ENCODE results near the gene IGF1R.

IGF1R gene

DNA sequence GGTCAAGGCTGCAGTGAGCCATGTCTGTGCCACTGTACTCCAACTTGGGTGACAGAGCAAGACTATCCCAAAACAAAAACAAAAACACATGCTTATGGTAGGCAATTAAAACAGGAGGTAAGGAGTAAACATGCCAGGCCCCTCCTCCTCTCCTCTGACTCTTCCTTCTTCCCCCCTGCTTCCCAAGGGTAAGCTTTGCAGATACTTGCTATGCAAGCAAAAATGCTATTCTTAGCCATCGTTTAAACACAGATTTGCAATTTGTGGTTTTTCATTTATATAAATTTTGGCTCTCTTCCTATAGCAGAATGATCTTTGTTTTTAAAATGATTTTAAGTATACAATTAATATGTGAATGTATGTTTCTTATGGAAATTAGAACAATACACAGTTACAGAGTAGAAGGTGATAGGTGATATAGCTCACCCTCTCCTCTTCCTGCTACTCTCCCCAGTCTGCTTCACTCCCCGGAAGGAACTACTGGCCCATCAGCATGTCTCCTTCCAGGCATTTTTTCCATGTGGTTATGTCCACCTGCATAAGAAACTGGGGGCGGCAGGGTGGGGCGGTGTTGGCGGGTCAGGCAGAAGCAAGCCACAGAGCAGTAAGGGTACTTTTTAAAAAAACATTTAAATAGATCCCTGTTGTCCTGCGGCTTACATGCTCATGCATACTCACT is 42.1 kb downstream of the IGF1R start:
- no peak for DNase-seq
- intact Hi-C loops (cut with DNase I), result no loop called here

DNA sequence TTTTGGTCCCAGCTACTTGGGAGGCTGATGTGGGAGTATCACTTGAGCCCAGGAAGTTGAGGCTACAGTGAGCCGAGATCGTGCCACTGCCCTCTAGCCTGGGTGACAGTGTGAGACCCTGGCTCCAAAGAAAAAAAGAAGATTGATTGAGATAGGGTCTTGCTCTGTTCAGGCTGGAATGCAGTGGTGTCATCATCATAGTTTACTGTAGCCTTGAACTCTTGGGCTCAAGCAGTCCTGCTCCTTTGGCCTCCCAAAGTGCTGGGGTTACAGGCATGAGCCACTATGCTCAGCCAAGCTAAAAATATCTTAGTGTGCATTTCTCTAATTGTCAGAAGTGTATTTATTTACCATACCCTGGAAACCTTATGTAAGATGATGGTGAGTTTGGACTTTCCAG is 43.9 kb downstream of the IGF1R start:
- intact Hi-C loops (cut with DNase I), result no loop called here

DNA sequence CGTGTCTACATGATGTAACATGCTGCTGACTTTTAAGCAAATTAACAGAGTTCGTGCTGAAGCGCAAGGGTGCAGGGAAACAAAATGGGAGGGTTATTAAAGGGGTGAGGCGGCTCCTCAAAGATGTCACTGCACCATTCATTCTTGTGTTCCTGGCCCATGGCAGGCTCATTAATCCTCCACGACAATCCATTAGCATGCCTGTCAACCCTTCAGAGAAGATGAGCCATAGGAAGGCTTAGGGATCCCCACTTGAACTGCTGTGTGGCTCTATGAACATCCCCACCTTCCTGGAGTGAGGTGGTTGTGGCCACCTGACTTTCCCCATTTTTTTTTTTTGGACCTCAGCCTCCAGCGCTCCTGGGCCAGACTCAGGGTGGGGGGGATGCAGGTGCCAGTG is 45.8 kb downstream of the IGF1R start:
- DNase-seq, result no peak
- intact Hi-C loops (cut with DNase I), result no loop called here

More for the DNA sequence above, 43.9 kb downstream of the IGF1R start:
- no peak for DNase-seq

DNA sequence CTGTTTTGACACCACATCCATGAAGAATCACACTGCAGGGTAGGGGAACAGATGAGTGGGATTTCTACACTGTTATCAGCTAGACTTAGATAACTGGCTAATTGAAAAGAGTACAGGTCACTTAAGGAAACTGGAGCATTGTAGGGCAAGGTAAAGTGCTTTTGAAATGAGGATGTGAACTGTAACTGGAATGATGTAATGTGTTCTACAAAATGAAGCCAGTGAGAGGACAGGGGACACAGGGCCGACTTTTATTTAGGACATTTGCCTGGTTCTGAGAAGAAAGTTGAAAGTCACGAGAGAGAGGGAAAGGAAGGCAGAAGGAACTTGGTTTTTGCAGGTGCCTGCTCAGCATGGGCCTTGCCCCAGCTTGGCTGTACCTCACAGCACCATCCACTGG is 50.5 kb downstream of the IGF1R start:
- intact Hi-C loops (cut with DNase I), result no loop called here
- no peak for DNase-seq

DNA sequence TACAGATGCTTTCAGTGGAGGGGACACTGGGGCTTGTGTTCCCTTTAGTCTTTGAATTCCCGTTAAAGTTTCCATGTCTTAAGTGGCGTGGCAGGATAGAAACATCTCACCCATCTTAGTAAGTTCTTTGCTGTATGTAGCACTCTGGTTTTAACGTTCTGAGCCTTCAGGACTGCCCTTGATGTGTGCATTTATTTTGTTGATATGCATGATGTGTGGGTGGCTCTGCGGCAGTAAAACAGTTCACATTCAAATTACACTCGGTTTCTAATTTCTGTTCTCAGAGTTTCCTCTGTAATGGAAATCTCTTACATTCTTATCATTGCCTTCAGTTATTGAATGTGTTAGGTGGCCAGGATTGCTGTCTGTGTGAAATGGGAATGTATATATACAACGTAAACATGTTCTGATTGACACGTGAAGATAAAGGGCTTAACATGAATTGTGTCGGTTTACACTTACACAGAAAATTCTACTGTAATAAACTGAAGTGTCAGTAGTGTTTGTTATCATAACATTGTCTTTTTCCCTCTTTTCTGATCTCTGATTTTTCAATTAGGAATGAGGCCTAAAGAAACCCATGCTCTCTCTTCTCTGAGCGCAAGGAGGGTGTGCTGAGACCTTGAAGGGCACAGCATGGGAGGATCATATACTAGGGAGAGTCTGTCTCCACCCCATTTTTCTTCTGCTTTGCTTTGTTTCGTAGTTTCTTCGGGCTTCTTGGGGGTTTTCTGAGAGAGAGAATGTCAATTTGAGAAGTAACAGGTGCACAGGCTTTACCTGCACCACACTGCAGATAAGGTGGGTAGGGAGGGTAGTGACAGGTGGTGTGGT is 51.5 kb downstream of the IGF1R start:
- intact Hi-C loops (cut with DNase I), result no loop called here
- no peak for DNase-seq

DNA sequence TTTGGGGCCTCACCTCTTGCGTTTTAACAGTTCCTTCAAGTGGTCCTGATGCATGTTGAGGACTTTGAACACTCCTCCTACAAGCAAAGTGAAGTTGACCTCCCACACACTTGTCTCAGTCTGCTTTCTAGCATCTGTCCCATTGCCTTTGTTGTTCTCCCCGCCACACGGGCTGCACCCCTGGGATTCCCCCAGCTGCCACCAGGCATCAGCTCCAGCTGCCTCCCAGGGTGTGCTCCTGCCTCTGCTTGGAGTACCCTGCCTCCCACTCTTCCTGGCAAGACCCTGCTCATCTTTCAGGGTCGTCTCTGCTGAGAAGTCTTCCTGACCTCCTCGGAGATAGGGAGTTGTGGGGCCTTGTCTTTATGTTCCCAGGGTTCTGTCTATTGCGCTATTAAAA is 52.2 kb downstream of the IGF1R start:
- intact Hi-C loops (cut with DNase I), result no loop called here
- no peak for DNase-seq

DNA sequence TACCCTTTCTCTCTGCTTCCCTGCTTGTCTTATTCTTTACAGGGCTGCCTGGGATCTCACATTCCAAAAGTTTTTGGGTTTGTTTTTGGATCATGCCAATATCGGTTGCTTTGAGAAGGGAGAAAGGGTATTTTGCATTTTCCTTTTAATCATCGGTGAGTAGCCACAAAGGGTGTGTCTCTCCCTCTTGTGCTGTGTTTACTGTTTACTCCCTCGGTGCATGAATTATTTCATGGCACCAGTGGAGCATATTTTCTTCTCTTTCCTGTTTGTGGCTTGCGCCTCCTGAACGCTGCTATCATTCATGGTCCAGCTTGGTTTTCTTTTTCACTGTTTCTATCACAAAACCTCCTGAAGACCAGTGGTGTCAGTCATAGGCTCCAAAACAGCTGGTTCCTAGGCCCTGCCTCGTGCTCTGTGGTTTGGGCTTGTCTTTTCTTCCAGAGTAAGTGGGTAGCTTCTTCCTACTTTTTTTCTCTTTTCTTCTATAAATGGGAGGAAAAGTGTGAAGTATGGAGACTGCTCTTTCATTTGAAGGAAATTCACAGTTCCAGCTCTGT is 54.9 kb downstream of the IGF1R start:
- intact Hi-C loops (cut with DNase I), result no loop called here
- DNase-seq, result no peak

DNA sequence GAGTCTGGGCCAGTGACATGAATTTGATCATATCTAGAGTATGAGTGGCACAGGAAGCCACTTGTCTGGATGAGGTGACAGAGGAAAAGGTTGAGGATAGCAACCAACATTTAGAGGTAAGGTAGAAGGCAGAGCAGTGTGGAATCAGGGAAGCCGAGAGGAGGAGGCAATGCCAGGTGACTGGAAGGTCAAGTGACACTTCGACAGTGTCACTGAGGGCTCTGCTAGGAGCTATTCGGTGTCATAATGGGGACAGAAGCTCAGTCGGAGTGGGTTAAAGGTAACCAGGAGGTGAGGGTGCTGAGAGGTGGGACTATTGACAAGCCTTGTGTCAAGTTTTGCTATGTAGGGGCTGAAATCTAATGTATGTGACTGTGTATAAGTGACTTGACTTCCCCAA is 56.7 kb downstream of the IGF1R start:
- intact Hi-C loops (cut with DNase I), result no loop called here
- no peak for DNase-seq

DNA sequence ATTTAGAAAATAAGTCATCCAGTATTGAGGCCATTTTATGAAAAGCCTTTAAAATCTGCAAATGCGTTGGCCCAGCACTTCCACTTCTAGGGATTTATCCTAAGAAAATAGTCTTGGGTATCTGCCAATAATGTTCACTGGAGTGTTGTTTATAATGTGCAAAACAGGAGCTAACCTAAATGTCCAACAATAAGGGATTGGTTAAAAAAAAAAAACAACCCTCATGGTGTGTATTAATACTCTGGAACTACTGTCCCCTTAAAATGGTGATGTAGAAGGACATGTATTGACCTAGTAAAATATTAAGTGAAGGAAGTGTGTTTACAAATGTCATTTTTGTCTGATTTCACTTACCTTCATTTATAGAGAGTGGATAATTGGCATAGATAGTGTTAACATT is 58.0 kb downstream of the IGF1R start:
- intact Hi-C loops (cut with DNase I), result no loop called here

DNA sequence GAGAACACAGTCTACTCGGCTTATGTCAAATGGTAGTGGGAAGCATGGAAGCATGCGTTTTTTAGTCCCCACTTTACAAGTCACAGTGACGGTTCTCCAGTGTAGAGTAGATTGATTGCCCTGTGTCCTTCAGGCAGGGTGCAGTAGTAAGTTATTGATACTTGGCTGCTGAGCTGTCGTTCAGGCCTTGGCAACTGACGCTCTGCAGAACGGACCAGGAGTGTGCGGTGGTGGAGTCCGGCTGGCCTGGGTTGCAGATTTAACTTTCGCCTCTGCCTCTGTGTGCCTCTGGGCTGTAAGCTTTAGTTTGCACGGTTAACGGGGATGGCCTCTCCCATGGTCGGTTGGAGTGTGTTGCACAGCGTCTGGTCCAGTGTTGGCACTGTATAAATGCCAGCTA is 58.6 kb downstream of the IGF1R start:
- DNase-seq, result no peak
- intact Hi-C loops (cut with DNase I), result no loop called here

More for the DNA sequence above, 58.0 kb downstream of the IGF1R start:
- no peak for DNase-seq

DNA sequence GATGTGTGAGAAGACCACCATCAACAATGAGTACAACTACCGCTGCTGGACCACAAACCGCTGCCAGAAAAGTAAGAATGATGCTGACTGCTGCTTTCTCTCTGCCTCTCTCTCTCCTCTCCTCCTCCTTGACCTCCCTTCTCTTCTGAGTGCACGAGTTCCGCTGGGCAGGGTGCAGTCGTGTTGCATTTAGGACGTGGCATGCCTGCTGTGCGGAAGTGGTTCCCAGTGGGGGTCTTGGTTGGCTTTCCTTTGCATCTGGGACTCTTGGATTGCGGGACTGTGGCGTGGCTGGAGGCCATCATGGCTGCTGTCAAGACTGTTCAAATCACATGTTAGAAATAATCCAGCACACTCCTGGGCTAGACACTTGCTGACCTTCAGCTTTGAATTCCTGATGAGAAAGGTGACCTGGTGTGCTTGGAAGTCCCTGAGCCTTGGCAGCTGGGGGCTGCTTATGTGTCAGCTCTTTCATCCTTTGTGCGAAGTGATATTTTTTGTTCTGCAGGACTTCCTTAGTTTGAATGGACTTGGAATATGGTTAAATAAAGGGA is 59.8 kb downstream of the IGF1R start:
- DNase-seq, result no peak
- intact Hi-C loops (cut with DNase I), result no loop called here

DNA sequence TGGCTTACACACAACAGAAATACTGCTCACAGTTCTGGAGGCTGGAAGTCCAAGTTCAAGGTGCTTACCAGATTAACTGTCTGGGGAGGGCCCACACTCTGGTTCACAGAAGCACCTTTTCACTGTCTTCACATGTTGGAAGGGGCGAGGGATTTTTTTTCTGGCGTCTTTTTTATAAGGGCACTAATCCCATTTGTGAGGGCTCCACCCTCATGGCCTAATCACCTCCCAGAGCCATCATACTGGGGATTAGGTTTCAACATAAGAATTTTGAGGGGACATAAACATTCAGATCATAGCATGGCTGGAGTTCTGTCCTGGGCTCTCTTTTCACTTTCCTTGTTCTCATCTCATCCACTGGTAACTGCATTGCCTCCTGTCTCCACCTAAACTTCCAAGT is 63.5 kb downstream of the IGF1R start:
- intact Hi-C loops (cut with DNase I), result no loop called here

DNA sequence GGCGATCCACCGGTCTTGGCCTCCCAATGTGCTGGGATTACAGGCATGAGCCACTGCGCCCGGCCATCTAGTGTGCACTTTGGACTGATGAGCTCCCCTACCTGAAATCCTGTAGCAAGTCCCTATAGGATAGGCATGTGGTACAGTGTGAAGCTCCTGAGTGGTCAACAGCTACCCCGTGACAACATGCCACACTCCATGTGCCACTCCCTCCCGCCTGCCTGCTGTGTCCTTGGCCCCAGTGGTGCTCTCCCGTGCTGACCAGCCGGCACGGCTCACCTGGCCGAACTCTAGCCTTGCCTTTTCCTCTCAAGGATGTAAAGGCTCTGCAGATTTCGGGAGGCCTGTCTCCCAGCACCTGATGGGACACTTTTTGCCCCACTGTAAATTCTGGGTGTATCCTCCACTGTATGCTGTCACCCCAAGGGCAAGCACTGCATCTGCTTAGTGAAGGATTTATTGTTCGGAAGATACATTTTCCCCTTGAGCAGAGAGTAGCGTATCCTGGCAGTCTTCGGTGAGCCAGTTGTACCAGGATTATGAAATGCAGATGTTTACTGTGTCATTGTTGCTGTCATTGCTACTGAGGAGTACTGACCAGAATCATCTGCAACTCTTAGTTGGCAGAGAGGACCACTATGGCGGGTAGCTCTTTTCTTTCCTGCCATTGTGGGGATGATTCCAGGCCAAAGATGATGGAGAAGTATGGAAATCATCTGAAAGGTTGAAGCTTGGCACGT is 64.7 kb downstream of the IGF1R start:
- intact Hi-C loops (cut with DNase I), result no loop called here

More for the DNA sequence above, 63.5 kb downstream of the IGF1R start:
- DNase-seq, result no peak

DNA sequence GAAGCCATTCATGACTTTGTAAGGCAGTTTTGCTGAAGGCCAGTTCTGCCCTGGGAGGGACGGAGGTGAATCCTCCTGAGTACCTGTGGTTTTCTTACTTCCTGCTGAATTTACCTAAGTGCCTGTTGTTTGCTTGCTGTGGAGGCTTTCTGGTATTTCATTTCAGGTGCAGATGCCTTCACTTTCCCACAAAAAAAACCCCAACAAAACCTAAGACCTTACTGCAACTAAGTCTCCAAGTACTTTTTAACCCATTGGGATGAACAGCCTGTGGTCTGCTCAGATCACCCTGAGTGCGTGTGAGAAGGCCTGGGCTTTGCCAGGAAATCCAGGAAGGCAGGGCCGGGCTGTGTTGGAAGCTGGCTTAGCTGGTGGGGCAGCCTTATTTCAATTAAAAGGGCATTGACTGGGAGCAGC is 65.3 kb downstream of the IGF1R start:
- intact Hi-C loops (cut with DNase I), result no loop called here
- peak in 2 of 42 donors; percentile 15 to 54 for DNase-seq

More for the DNA sequence above, 64.7 kb downstream of the IGF1R start:
- no peak for DNase-seq

DNA sequence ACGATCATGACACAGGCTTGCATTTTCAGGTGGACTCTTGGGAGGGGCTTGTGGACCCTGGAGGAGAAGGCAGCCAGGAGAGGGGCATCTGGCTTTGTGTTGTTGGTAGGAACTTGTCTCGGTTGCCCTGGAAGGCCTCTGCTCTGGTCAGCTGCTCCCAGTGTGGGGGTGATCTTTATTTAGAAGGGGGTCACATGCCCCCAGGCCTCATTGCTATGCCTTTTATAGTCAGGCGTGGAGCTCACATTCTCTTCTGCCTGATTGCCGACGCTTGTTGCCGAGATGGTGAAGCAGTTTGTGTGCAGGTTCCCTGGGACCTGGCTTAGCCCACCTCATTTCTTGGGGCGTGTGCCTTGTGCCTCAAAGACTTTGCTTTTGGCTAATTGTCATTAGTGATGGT is 66.6 kb downstream of the IGF1R start:
- intact Hi-C loops (cut with DNase I), result no loop called here
- DNase-seq, result no peak

DNA sequence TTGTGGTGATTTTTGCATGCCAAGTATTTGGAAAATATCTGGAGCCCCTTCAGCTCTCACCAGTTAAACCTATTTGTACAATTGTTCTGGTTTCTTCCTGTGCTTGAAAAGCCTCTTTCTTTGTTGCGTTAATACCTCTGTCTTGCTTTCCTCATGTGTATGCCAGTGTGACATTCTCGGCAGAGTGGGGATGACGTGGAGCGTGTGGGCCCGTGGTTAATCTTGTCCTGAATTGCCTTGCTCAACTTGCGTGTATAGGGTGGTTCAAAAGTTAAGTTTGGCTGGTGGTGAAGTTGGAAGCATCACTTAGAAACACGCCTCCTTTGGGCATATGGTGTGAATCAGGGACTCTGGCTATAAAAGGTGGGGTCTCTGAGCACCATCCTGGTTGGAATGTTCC is 67.1 kb downstream of the IGF1R start:
- intact Hi-C loops (cut with DNase I), result no loop called here
- DNase-seq, result peak in 36 of 42 donors; percentile 13 to 82 (median 56)

DNA sequence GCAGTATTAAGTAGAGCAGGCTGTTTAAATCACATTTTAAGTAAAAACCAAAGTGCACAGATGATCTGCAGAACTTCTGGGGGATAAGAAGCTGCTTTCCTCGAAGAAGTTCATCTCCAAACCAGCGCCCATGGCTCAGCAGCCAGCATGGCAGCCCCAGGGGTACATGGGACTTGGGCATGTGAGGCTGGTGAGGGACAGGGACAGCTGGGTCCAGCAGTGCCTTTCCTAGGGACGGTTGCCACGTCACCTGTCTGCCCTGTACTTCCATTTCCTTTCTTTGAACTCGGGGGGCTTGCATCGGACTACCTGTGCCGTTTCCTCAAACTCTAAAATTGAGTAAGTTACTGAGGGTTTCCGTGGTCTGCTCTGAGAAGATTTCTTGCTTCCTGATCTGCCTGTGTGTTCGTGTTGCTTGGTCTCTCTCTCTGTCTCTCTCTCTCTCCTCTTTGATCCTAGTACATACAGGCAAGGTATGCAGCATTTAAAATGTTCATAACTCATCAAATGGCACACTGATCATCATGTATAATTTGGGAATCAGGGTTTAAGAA is 67.6 kb downstream of the IGF1R start:
- no peak for DNase-seq
- intact Hi-C loops (cut with DNase I), result no loop called here

DNA sequence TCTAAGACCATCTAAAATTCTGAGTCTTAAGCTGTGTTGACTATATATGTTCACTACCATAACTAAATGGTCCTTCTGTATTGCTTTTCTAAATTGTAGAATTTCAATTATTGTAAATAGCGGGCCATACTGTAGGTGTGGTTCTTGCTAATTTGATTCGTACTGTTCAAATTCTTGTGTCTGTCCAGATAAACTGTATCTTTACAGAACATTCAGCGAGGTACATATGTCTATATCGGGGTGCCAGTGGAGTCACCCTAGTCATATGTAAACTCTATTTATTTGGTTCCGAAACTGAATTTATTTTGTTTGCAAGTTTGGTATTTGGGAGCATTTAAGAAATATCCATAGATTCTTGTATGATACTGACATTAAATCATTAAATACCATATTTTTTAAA is 69.0 kb downstream of the IGF1R start:
- intact Hi-C loops (cut with DNase I), result no loop called here

DNA sequence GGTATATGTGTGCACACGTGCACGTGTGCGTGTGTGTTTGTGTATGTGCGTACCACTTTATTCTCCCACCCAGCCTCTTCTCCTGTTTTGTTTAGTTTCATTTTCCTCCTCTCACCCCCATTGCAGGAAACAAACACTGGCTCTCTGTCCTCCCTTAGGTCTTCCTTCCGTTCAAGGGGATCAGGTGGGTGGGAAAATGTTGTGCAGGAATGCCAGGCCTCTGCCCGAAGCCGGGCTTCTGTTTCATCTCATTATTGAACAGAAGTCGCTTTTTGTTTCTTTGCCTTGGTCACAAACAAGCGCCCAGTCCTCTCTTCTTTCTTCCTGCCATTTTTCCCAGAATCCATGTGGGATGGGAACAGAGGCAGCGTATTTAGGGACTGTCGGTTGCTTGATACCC is 69.6 kb downstream of the IGF1R start:
- intact Hi-C loops (cut with DNase I), result no loop called here
- DNase-seq, result no peak

More for the DNA sequence above, 69.0 kb downstream of the IGF1R start:
- no peak for DNase-seq
